HCT116 (cell line): ENCODE data around the gene PACRG. TPM values are rescaled to one million over a fixed set of nuclear protein-coding genes. Genes with fewer than 3 reads are reported as not detected.

ENCODE experiments used
- ATAC-seq: fragments of 200-7000 bp; cut with Tn5 transposase; 2 replicates; pipeline ENCODE4 v1.9.1; 2020; ENCODE audit warnings: mild to moderate bottlenecking, moderate library complexity
- BruUV-seq: library from RNA; stranded (reverse); fragments of 400-500 nt; replicated peaks from 2 replicates; lab custom pipeline; 2021; lab: Mats Ljungman, UMichigan
- CTCF ChIA-PET: fragments of 300-600 bp; sonication (Branson Sonifier 250); formaldehyde crosslinking; loops from one replicate; lab custom pipeline; 2021; ENCODE audit warnings: antibody characterized with exemption; lab: Charles Lee
- POLR2A ChIA-PET: fragments of 300-600, 350-600 bp; sonication (Branson Sonifier 250); formaldehyde crosslinking; loops from one replicate; lab custom pipeline; 2021; ENCODE audit warnings: antibody characterized with exemption; lab: Charles Lee
- RAD21 ChIA-PET, 2 experiments: fragments of 300-600 bp; sonication (Branson Sonifier 250); formaldehyde crosslinking; loops; one replicate each; lab custom pipeline; 2023; ENCODE audit warnings: low total read pairs in 2 of 2; ENCODE audit not compliant: uncharacterized antibody in 2 of 2, unreplicated experiment in 2 of 2, low non-redundant PET in 1 of 2; lab: Charles Lee
- DNase-seq: peaks from one replicate; pipeline ENCODE4 v3.0.0-alpha.2; 2010; ENCODE audit warnings: low read depth, low spot score
- H2AFZ ChIP-seq: fragments of 200-600 bp; shearing (Covaris generic), sonication (generic); 2 replicates; pipeline ENCODE4 v1.6.1; 2017; ENCODE audit warnings: low read depth, mixed run types, mixed read lengths, antibody characterized with exemption, low read length; ENCODE audit not compliant: poor library complexity, severe bottlenecking
- H3K27ac ChIP-seq: 2 replicates; pipeline ENCODE4 v1.5.1; 2012; ENCODE audit warnings: low read depth, low read length
- H3K27me3 ChIP-seq: fragments of 200-600 bp; sonication (generic); 2 replicates; pipeline ENCODE4 v1.6.1; 2016; ENCODE audit warnings: mixed run types, low read length, mixed read lengths; ENCODE audit not compliant: insufficient read depth
- H3K36me3 ChIP-seq, 2 experiments: fragments of 200-500 bp in 1 of 2; fragments of 200-600 bp in 1 of 2; sonication (Bioruptor generic) in 1 of 2; sonication (generic) in 1 of 2; 2 replicates each; pipeline versions ENCODE4 v1.5.1 to v1.6.1; 2014 to 2016; ENCODE audit warnings: low read length in 2 of 2, inconsistent platforms in 1 of 2, mixed read lengths in 1 of 2, mixed run types in 1 of 2; ENCODE audit not compliant: insufficient read depth in 2 of 2, control insufficient read depth in 1 of 2
- H3K4me1 ChIP-seq, 2 experiments: fragments of 200-600 bp in 1 of 2; sonication (generic) in 1 of 2; 2 replicates each; pipeline versions ENCODE4 v1.5.1 to v1.6.1; 2012 to 2017; ENCODE audit warnings: low read length in 2 of 2, inconsistent platforms in 1 of 2, mild to moderate bottlenecking in 1 of 2, mixed read lengths in 1 of 2, mixed run types in 1 of 2, moderate library complexity in 1 of 2; ENCODE audit not compliant: insufficient read depth in 2 of 2, control insufficient read depth in 1 of 2
- H3K4me2 ChIP-seq: fragments of 200-600 bp; sonication (generic); 2 replicates; pipeline ENCODE4 v1.6.1; 2017; ENCODE audit warnings: mixed run types, low read length, mixed read lengths
- H3K4me3 ChIP-seq, 2 experiments: fragments of 200-600 bp in 1 of 2; sonication (generic) in 1 of 2; replicated peaks in 1 of 2; 2 replicates each; pipeline ENCODE4 v1.5.1; 2011 to 2016; ENCODE audit warnings: low read length in 2 of 2, control low read depth in 1 of 2, low read depth in 1 of 2, mild to moderate bottlenecking in 1 of 2, mixed read lengths in 1 of 2, mixed run types in 1 of 2
- H3K79me2 ChIP-seq: fragments of 200-600 bp; sonication (generic); 2 replicates; pipeline ENCODE4 v1.6.1; 2017; ENCODE audit warnings: mild to moderate bottlenecking, mixed run types, low read length, moderate library complexity, mixed read lengths; ENCODE audit not compliant: insufficient read depth
- H3K9ac ChIP-seq: fragments of 200-600 bp; sonication (generic); 2 replicates; pipeline ENCODE4 v1.6.1; 2016; ENCODE audit warnings: low read length, mixed read lengths
- H3K9me2 ChIP-seq: fragments of 200-600 bp; sonication (generic), shearing (Covaris generic); 2 replicates; pipeline ENCODE4 v1.6.1; 2017; ENCODE audit warnings: mixed run types, mild to moderate bottlenecking, moderate library complexity; ENCODE audit not compliant: insufficient read depth
- H3K9me3 ChIP-seq, 2 experiments: fragments of 200-500 bp in 1 of 2; fragments of 200-600 bp in 1 of 2; sonication (Bioruptor generic) in 1 of 2; sonication (generic) in 1 of 2; 2 replicates each; pipeline ENCODE4 v1.6.1; 2014 to 2017; ENCODE audit warnings: low read length in 2 of 2, mixed read lengths in 2 of 2, inconsistent platforms in 1 of 2, low read depth in 1 of 2, mild to moderate bottlenecking in 1 of 2, mixed run types in 1 of 2, moderate library complexity in 1 of 2; ENCODE audit not compliant: control insufficient read depth in 1 of 2, insufficient read depth in 1 of 2
- H4K20me1 ChIP-seq: fragments of 200-600 bp; sonication (generic), shearing (Covaris generic); 2 replicates; pipeline ENCODE4 v1.6.1; 2017; ENCODE audit warnings: mixed run types, mild to moderate bottlenecking, moderate library complexity; ENCODE audit not compliant: insufficient read depth
- CBX3 ChIP-seq: IDR thresholded peaks from 2 replicates; pipeline ENCODE4 v1.6.1; 2012; ENCODE audit warnings: low read depth
- CEBPB ChIP-seq: IDR thresholded peaks from 2 replicates; pipeline ENCODE4 v1.6.1; 2012; ENCODE audit warnings: low read depth
- EZH2 ChIP-seq: fragments of 200-600 bp; sonication (generic); IDR thresholded peaks from 2 replicates; pipeline ENCODE4 v1.6.1; 2017; ENCODE audit warnings: antibody characterized with exemption, mixed run types
- EZH2phosphoT487 ChIP-seq: fragments of 200-600 bp; IDR thresholded peaks from 2 replicates; pipeline ENCODE4 v1.6.1; 2018; ENCODE audit warnings: antibody characterized with exemption, borderline replicate concordance
- POLR2A ChIP-seq: IDR thresholded peaks from 2 replicates; pipeline ENCODE4 v1.7.0; 2011; ENCODE audit warnings: borderline replicate concordance; ENCODE audit not compliant: insufficient read depth, insufficient read length; ENCODE audit errors: extremely low read depth
- POLR2AphosphoS5 ChIP-seq: IDR thresholded peaks from 2 replicates; pipeline ENCODE4 v1.6.1; 2011; ENCODE audit warnings: mild to moderate bottlenecking, low read depth, low read length, moderate library complexity
- RAD21 ChIP-seq: IDR thresholded peaks from 2 replicates; pipeline ENCODE4 v1.6.1; 2012; ENCODE audit warnings: low read depth, mild to moderate bottlenecking
- SRF ChIP-seq: IDR thresholded peaks from 2 replicates; pipeline ENCODE4 v1.6.1; 2012; ENCODE audit warnings: low read depth
- TCF7L2 ChIP-seq: IDR thresholded peaks from 2 replicates; pipeline ENCODE4 v1.7.0; 2011; ENCODE audit warnings: borderline replicate concordance, inconsistent platforms; ENCODE audit not compliant: insufficient read depth, insufficient read length; ENCODE audit errors: extremely low read depth
- ZFX ChIP-seq: fragments of 450-650 bp; IDR thresholded peaks from 2 replicates; pipeline ENCODE4 v1.6.1; 2017
- intact Hi-C: fragments of 100-400 bp; cut with micrococcal nuclease; formaldehyde crosslinking; loops from 2 replicates; pipeline ENCODE4 v1.10.0; 2022
- total RNA-seq: library from RNA; stranded (reverse); gene quantifications from one replicate; pipeline ENCODE4 v1.2.1, GENCODE V29; 2021; ENCODE audit not compliant: unreplicated experiment
- TF ChIP-seq, protein P1 (sequence below): IDR thresholded peaks from 2 replicates; pipeline ENCODE4 v1.6.1; 2012; ENCODE audit warnings: low read depth
- TF ChIP-seq, protein P2 (sequence below): IDR thresholded peaks from 2 replicates; pipeline ENCODE4 v1.6.1; 2012

PACRG gene
- total RNA-seq, 1 experiment from 2014 or later: 0.71 TPM

DNA sequence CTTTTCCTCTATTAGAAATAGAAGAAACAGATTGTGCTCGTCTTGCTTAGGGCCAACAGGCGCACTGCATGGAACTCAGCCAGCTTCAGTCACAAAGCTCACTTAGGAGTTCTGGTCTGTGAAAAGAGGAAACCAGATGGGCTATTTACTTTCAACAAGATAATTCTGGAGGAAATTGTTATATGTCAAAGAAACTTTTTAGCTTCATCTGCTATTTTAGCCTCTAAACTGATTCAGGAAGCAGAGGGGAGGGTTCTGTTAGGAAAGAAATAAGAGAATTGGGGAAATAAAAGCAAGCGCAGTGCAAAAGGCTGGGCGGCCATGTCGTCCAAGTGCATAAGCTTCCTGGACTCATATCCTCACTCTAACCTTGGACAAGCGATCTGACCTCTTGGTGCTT is 21.5 kb upstream of the PACRG start (continued):
- TF ChIP-seq, protein P1, sequence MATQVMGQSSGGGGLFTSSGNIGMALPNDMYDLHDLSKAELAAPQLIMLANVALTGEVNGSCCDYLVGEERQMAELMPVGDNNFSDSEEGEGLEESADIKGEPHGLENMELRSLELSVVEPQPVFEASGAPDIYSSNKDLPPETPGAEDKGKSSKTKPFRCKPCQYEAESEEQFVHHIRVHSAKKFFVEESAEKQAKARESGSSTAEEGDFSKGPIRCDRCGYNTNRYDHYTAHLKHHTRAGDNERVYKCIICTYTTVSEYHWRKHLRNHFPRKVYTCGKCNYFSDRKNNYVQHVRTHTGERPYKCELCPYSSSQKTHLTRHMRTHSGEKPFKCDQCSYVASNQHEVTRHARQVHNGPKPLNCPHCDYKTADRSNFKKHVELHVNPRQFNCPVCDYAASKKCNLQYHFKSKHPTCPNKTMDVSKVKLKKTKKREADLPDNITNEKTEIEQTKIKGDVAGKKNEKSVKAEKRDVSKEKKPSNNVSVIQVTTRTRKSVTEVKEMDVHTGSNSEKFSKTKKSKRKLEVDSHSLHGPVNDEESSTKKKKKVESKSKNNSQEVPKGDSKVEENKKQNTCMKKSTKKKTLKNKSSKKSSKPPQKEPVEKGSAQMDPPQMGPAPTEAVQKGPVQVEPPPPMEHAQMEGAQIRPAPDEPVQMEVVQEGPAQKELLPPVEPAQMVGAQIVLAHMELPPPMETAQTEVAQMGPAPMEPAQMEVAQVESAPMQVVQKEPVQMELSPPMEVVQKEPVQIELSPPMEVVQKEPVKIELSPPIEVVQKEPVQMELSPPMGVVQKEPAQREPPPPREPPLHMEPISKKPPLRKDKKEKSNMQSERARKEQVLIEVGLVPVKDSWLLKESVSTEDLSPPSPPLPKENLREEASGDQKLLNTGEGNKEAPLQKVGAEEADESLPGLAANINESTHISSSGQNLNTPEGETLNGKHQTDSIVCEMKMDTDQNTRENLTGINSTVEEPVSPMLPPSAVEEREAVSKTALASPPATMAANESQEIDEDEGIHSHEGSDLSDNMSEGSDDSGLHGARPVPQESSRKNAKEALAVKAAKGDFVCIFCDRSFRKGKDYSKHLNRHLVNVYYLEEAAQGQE: no peak
- no peak for TF ChIP-seq EZH2phosphoT487
- no peak for TF ChIP-seq SRF
- no peak for TF ChIP-seq CEBPB
- TF ChIP-seq, protein P2, sequence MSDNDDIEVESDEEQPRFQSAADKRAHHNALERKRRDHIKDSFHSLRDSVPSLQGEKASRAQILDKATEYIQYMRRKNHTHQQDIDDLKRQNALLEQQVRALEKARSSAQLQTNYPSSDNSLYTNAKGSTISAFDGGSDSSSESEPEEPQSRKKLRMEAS: no peak
- no peak for TF ChIP-seq POLR2AphosphoS5
- no peak for TF ChIP-seq POLR2A
- no peak for TF ChIP-seq TCF7L2
- no peak for TF ChIP-seq RAD21

DNA sequence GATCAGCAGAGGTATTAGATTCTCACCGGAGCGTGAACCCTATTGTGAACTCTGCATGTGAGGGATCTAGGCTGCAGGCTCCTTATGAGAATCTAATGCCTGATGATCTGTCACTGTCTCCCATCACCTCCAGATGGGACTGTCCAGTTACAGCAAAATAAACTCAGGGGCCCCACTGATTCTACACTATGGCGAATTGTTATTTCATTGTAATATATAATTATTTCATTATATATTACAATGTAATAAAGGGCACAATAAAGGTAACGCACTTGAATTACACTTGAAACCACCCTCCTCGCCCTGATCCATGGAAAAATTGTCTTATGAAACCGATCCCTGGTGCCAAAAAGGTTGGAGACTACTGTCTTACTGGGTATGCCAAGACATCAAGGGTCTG is 18.8 kb upstream of the PACRG start:
- DNase-seq (no peak), ATAC-seq (no peak)
- Histone ChIP-seq H3K79me2 (no peaks in the 10 kb centered on the region), H2AFZ (no peak overlapping the region), H3K36me3 (no peaks in the 10 kb centered on the region), H3K9me2 (no peaks in the 10 kb centered on the region), H3K4me1 (no peaks in the 10 kb centered on the region), H3K27me3 (no peaks in the 10 kb centered on the region), H4K20me1 (no peaks in the 10 kb centered on the region), H3K27ac (no peak overlapping the region), H3K4me3 (no peak overlapping the region), H3K4me2 (no peak overlapping the region), H3K9me3 (no peaks in the 10 kb centered on the region; a peak in 1 of 4 replicates), H3K9ac (no peak overlapping the region)
- intact Hi-C loops: no loop called here
- ChIA-PET CTCF (no interaction called here), POLR2A (no interaction called here), RAD21 (no interaction called here)
- BruUV-seq: no TSS peak
- TF ChIP-seq RAD21 (no peak), CBX3 (no peak), EZH2 (no peak), ZFX (no peak)
